GM06990 (cell line): ENCODE data around the gene ABCA1.

Experiments
- DNase-seq: peaks from one replicate; pipeline ENCODE4 v3.0.0-alpha.2; 2011; ENCODE audit not compliant: insufficient read length; ENCODE audit errors: extremely low read depth
- H3K27me3 ChIP-seq: replicated peaks from 2 replicates; pipeline ENCODE4 v1.6.0; 2011; ENCODE audit warnings: low read length; ENCODE audit not compliant: control insufficient read depth, insufficient read depth
- H3K36me3 ChIP-seq: 2 replicates; pipeline ENCODE4 v1.5.1; 2011; ENCODE audit warnings: low read length; ENCODE audit not compliant: control insufficient read depth, insufficient read depth
- H3K4me3 ChIP-seq: replicated peaks from 2 replicates; pipeline ENCODE4 v1.5.1; 2011; ENCODE audit warnings: low read depth, mild to moderate bottlenecking, control low read depth, low read length
- TF ChIP-seq, protein P1 (sequence below): IDR thresholded peaks from 2 replicates; pipeline ENCODE4 v1.5.1; 2011; ENCODE audit warnings: low read length, control low read depth, mild to moderate bottlenecking, inconsistent platforms; ENCODE audit not compliant: insufficient read depth, poor library complexity, severe bottlenecking

ABCA1 gene

GRCh38 chr9:104905931-104906330, 22.0 kb downstream of the ABCA1 start:
- TF ChIP-seq, protein P1, sequence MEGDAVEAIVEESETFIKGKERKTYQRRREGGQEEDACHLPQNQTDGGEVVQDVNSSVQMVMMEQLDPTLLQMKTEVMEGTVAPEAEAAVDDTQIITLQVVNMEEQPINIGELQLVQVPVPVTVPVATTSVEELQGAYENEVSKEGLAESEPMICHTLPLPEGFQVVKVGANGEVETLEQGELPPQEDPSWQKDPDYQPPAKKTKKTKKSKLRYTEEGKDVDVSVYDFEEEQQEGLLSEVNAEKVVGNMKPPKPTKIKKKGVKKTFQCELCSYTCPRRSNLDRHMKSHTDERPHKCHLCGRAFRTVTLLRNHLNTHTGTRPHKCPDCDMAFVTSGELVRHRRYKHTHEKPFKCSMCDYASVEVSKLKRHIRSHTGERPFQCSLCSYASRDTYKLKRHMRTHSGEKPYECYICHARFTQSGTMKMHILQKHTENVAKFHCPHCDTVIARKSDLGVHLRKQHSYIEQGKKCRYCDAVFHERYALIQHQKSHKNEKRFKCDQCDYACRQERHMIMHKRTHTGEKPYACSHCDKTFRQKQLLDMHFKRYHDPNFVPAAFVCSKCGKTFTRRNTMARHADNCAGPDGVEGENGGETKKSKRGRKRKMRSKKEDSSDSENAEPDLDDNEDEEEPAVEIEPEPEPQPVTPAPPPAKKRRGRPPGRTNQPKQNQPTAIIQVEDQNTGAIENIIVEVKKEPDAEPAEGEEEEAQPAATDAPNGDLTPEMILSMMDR: no peak
- no peak for DNase-seq
- Histone ChIP-seq H3K4me3 (no peak overlapping the region), H3K36me3 (no peaks in the 10 kb centered on the region), H3K27me3 (no peaks in the 10 kb centered on the region; the same call in 1 of the 2 replicates)

DNA sequence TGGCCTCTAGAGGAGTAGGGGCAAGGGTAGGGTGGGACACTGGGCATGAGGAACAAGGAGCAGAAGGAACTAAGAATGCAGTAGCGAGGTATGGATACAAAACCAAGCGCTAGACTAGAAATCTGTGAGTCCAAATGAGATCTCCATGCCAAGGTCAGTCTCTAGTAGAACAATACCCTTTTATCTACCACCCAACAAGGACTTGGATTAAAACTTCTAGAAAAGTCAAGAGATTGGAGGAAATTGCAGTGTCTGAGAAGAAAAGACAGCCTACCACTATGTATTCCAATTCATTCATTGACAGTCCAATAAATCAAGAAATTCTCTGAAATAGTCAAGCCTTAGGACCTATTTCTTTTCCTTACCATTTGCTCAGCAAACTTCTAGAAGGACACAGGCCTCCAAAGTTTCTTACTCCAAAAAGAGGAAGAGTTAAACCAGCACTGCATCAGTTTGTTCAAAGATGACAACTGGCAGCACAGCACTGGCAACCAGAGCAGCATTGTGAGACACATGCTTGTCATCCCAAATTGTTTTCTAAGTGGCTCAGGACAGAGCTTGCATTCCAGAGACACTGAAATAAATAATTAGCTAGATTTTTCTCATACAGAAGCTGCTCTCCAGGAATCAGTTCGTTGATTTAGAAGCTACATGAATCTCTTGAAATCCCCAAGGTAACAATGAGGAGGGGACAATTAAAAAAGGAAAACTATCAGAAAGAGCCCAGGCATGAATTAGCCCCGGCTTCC, 22.6 kb downstream of the ABCA1 start:
- no peak overlapping the region for H3K4me3 ChIP-seq
- H3K36me3 ChIP-seq: no peaks in the 10 kb centered on the region
- TF ChIP-seq, protein P1: no peak
- no peaks in the 10 kb centered on the region; the same call in 1 of the 2 replicates for H3K27me3 ChIP-seq
- DNase-seq: no peak

DNA sequence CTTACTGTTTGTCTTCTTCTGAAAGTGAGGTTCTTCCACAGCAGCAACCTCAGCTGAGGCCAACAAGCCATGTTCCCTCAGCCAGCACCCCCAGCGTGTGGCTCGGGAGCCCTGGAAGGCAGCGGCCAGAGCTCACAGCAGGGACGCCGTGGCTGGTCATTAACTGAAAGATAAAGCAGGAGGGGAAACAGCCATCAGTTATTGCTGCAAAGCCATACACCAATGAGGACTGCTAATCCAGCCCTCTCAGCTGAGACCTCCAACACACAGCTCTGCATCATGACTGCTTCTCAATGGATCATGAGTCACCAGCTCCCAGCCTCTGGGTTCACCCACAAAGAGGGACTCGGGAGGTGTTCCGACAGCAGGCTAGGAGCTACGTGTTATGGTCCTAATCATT, 24.3 kb downstream of the ABCA1 start:
- TF ChIP-seq, protein P1: no peak
- Histone ChIP-seq H3K4me3 (no peak overlapping the region), H3K36me3 (no peaks in the 10 kb centered on the region), H3K27me3 (no peaks in the 10 kb centered on the region; the same call in 1 of the 2 replicates)
- DNase-seq: no peak

DNA sequence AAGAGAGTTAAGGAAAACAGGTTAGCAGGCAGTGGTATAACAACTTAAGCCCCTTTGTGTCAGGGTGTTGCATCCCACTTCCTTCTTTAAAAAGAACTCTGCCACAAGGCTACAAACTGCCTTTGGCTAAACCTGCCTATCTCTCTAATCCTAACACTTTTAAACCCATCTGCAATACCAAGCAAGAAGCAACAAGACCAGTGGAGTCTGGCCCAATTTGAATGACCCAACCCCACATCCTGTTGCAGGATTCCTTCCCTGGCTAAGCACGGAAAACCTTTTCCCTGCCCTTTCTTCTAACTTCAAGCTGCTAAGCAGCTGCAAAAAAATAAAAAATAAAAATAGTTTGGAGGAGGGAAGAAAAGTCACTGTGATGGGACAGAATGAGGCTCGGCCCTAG, 27.1 kb downstream of the ABCA1 start:
- Histone ChIP-seq H3K27me3 (no peaks in the 10 kb centered on the region), H3K4me3 (no peak overlapping the region), H3K36me3 (no peaks in the 10 kb centered on the region)
- DNase-seq: no peak
- TF ChIP-seq, protein P1: no peak

DNA sequence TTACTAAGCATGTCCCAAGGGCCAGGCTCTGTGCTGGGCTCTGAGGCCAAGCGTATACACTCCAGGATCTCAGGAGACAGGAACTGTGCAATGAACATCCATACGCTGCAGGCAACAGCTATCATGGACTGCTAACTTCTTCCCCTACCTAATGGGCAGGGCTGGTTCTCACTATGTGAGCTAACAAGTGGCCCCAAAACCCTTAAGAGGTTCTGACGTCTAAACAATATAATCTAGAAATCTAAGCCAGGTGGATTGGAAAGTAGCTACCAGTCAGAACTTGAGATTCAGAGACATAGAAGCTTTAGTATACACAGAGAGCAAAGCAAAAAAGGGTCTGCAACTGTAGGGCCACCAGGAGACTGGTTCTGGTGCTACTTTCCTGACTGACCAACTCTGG, 27.6 kb downstream of the ABCA1 start:
- Histone ChIP-seq H3K27me3 (no peaks in the 10 kb centered on the region), H3K36me3 (no peaks in the 10 kb centered on the region), H3K4me3 (no peak overlapping the region)
- TF ChIP-seq, protein P1: no peak
- DNase-seq: no peak
